CD4-positive, alpha-beta T cell treated with Interleukin-17A for 4 hours (primary cell): ENCODE results near the gene SLC43A3.
"Not testable (repeated sequence)": the region's sequence is repeated elsewhere in the genome, so short reads cannot be mapped to it uniquely, and the experiment has no call there.

Experiments
- DNase-seq: peaks from one replicate; pipeline ENCODE4 v3.0.0-alpha.2; 2020; ENCODE audit warnings: mixed read lengths

The SLC43A3 gene

DNA sequence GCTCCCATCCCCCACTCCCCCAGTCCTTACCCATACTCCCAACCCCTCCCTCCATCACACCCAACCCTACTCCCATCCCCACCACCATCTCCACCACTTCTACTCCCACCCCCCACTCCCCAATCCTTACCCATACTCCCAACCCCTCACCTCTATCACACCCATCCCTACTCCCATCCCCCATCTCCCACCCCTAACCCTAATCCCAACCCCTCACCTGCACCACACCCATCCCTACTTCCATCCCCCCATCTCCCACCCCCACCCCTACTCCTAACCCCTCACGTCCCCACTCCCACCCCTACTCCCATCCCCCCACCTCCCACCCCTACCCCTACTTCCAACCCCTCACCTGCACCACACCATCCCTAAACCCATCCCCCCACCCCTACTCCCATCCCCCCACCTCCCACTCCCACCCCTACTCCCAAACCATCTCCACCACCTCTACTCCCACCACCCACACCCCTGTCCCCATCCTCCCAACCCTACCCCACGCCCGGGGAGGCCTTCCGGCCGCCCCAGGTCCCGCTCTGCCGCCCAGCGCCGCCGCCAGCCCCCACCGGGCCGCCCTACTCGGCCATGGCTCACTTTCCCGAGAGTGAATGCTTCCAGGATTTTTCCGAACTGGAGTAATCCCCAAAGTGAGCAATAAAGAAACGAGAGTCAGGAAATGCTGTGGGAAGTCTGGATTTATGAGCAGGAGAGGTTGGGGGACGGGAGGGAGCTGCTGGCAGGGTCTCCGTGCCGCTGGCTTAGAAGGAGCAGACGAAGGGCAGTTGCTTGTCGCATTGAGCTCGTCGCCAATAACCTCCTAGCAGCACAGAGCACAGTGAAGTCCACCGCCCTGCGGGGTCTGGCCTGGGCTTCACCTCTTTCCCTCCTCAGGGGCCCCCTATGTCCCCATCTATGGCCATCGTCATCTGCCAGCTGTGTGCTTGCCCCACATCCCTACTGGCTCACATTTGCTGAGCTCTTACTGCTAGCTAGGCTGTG lies 50.5 kb downstream of the SLC43A3 start:
- DNase-seq: no peak

- no peak for DNase-seq
Observed at GRCh38 chr11:57375490-57375889, 51.4 kb downstream of the SLC43A3 start.

GRCh38 chr11:57374966-57375365 lies 52.0 kb downstream of the SLC43A3 start:
- no peak for DNase-seq

DNA sequence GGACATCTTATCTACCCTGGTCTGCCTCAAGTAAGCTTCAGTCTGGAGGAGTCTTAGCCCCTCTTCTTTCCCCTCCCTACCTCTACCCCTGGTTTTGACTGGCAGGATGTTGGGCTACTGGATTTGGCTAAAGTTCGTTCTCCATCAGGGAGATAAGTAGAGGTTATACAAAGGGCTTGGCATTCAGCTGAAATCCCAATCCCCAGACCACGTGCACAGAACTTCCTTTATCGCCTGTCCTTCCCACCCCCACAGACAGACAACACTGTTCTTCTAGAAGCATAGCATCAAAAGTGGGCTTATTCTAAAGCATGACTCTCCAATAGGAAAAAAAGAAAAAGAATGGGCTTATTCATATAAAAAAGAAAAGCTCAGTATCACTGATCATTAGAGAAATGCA lies 53.8 kb downstream of the SLC43A3 start:
- no peak for DNase-seq

GRCh38 chr11:57370941-57371340 lies 56.0 kb downstream of the SLC43A3 start:
- no peak for DNase-seq

DNA sequence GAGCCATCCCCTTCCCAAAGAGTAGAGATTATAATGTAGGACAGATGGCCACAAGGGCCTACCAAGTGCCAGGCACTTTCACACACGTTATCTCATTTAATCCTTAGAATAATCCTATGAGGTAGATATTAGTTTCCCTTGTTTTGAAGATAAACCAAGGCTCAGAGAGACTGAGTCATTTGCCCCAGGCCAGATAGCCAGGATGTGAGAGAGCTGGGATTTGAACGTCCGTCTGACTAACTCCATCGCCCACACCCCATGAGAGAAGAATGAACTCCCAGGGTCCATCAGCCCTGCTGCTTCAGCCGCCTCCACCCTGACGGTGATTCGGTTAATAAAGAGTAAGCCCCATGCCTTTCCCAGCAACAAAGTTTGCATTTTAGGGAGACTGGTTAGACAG lies 56.7 kb downstream of the SLC43A3 start:
- DNase-seq: no peak

DNA sequence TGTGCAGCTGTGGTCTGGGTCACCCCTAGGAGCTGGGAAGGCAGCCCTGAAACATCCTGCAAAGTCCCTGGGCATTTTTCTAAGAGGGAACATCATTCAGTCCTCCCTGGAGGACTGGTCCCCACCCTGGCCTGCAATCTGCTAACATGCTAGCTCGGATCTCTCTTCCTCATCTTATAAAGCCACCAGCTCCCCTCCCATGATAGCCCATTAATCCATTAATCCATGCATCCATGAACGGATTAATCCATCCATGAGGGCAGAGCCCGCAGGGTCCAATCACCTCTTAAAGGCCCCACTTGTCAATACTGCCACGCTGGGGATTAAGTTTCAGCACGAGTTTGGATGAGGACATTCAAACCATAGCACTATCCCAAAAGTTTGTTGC lies 58.1 kb downstream of the SLC43A3 start:
- DNase-seq: no peak

DNA sequence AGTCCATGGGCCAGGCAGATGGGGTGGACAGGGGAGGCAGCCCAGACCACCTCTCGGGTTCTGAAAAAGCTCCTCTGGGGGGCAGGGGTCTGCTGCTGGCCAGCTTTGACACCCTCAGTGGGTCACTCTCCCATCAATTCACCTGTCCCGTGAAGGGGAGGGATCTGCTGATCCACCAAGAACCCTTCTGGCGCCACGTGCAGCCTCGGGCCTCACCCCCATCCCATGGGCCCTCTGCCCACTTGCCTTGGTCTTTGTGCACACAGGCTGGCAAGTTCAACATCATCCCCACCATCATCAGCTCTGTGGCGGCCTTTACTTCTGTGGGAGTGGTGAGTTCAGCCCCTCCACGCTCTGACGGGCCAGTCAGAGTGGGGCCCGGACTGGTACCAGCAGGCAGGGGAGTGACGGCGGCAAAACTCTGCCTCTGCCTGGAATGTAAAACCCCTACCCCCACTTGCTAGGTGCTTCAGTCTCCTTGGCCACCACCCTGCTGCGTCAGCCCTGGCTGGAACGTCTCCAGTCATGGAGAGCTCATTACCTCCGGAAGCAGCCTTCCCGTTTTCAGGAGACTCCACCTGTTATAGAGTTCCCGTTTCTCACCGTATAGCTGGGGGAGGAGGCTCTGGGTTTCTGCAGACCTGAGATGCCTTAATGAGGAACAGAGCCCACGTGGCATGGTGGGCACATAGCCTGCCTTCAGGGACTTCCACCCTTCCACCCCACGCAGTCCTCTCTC lies 58.6 kb downstream of the SLC43A3 start:
- DNase-seq: no peak

DNA sequence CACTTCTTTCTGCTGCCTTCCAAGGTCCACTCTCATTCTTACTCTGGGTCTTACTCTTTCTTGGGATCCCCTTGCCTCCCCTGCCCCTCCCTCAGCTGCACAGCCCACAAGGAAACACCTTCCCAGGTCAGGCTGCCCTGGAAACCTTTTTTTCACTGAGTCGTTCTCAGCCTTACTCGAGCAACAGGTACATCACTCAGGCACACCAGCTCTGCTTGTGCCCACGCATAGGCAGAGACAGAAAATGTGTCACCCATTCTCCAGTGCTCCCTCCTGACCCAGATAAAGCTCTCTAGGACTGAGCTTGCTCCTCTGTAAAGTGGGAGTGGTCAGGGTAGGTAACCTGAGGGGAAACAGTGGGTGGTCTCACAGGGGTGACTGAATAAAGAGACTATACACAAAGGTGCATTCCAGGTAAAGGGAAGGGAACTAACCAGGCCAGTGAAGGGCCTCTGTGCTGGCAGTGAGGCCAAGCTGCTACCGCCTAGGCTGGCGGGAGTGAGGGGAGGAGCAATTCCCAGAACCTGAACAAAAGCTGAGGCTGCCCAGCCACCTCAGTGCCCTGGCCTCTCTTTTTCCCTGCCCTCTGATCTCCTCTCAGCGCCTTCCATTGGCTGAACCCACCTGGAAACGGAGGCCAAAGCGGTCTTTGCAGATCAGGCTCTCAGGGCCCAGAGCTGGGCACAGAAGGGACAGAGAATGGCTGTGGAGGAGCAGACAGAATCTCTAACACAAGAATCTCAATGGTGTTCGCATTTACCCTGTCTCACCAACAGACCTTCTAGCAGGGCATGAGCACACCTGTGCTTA lies 61.9 kb downstream of the SLC43A3 start:
- DNase-seq: no peak

GRCh38 chr11:57363131-57364080 lies 63.5 kb downstream of the SLC43A3 start:
- no peak for DNase-seq

- no peak for DNase-seq
Observed at GRCh38 chr11:57361926-57362325, 65.0 kb downstream of the SLC43A3 start.

DNA sequence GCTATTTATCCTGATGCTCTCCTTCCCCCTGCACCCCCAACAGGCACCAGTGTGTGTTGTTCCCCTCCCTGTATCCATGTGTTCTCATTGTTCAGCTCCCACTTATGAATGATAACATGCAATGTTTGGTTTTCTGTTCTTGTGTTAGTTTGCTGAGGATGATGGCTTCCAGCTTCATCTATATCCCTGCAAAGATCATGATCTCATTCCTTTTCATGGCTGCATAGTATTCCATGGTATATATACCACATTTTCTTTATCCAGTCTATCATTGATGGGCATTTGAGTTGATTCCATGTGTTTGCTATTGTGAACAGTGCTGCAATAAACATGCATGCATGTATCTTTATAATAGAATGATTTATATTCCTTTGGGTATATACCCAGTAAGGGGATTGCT lies 65.5 kb downstream of the SLC43A3 start:
- not testable (repeated sequence) for DNase-seq

DNA sequence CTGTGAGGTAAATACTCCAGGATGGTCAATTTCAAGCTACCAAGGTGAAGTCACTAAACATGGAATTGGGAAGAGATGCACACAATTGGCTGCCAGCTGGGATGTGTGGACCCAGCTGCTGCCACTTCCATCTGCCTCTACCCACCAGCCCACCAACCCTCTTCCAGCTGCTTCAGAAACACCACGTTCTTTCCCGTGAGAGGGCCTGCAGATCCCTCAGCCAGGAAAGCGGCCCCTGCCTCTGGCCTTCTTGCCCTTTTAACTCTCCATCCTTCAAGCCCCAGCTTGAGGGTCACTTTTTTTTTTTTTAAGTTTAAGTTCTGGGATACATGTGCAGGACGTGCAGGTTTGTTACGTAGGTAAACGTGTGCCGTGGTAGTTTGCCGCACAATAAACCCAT lies 65.9 kb downstream of the SLC43A3 start:
- no peak for DNase-seq

- no peak for DNase-seq
Observed at GRCh38 chr11:57359896-57360690, 66.8 kb downstream of the SLC43A3 start.

- DNase-seq: no peak
Observed at GRCh38 chr11:57359396-57359795, 67.5 kb downstream of the SLC43A3 start.

DNA sequence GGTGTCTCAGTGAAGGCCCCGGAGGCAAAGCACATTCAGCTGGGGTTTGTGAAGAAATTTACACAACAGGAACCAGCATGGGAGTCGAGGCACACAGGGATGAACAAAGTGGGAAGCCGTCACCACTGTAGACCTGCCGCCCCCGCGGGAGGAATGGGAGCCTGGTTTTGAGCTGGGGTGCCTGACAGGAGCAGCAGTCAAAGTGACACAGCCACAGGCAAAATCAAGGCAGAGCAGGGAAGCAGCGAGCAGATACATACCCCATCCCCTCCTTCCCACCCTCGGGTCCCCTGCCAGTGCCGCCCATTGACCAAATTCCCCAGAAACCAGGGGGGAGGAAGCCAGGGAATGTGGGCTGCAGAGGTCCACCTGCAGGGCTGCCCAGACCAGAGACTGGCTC lies 67.9 kb downstream of the SLC43A3 start:
- DNase-seq: no peak

DNA sequence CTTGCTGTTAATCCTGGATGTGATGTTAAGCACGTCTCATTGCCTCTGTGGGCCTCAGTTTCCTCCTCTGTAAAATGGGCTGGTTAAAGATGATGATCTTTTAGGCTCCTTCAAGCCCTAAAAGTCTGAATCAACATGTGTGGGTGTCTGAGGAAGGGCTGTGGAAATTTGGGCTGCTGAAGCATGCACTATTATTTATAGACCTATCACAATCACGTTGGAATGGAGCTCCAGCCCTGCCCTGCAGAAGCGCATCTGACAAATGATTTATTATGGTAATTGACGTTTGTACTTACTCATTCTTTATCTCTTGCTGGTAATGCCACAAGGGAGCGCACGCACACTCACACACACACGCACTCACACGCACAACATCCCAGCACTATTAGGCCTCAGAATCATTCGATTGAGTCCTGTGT lies 68.4 kb downstream of the SLC43A3 start:
- DNase-seq: no peak

- DNase-seq: no peak
Observed at GRCh38 chr11:57357856-57358255, 69.1 kb downstream of the SLC43A3 start.

- DNase-seq: no peak
Observed at GRCh38 chr11:57357310-57357709, 69.6 kb downstream of the SLC43A3 start.
